Measurements from ENCODE around the gene DNAJC6. TPM values are rescaled to one million over a fixed set of nuclear protein-coding genes. Genes with fewer than 3 reads are reported as not detected.

DNAJC6 gene
- total and polyA plus RNA-seq, 12 donors: 0.88 to 10.5 (median 5.2) TPM

GRCh38 chr1:65409314-65409713 lies 100.0 kb downstream of the DNAJC6 start:
- WGBS, 2 donors: 53 to 62% methylated on average over 1 of the region's 1 CpG
- Histone ChIP-seq H3K9me3 (no peaks in the 10 kb centered on the region), H3K4me1 (no peaks in the 10 kb centered on the region), H3K27me3 (no peaks in the 10 kb centered on the region), H3K27ac (no peak overlapping the region), H3K36me3 (peaks cover 0 to 17% (median 0%) of the 10 kb centered on the region in 9 donors), H3K4me3 (no peak overlapping the region)
- intact Hi-C loops (cut with DNase I): no loop called here
- no peak for TF ChIP-seq CTCF (IDR thresholded peaks at IDR 0.05)
- ATAC-seq (no peak), DNase-seq (no peak)

- H3K27me3 ChIP-seq: no peaks in the 10 kb centered on the region
- peaks cover 0 to 17% (median 0%) of the 10 kb centered on the region in 9 donors for H3K36me3 ChIP-seq
- no peak for TF ChIP-seq CTCF (IDR thresholded peaks at IDR 0.05)
- H3K27ac ChIP-seq: no peak overlapping the region
- H3K9me3 ChIP-seq: no peaks in the 10 kb centered on the region
- DNase-seq (no peak), ATAC-seq (no peak)
- WGBS, 2 donors: 95% methylated on average over 4 of the region's 4 CpGs
- no peak overlapping the region for H3K4me3 ChIP-seq
- no peaks in the 10 kb centered on the region for H3K4me1 ChIP-seq
- intact Hi-C loops (cut with DNase I): loop anchor here in 2 of 10 donors (10.0 kb wide), 2 partner anchors 145 to 165 kb away; no protein-coding TSS in a partner anchor
Observed at GRCh38 chr1:65409816-65410326, 100.5 kb downstream of the DNAJC6 start.

GRCh38 chr1:65412256-65412983 lies 103.1 kb downstream of the DNAJC6 start:
- H3K4me3 ChIP-seq: no peak overlapping the region
- no peak for DNase-seq
- intact Hi-C loops (cut with DNase I): loop anchor here in 2 of 10 donors (10.0 kb wide), 2 partner anchors 148 to 168 kb away; no protein-coding TSS in a partner anchor
- no peak for ATAC-seq
- no peaks in the 10 kb centered on the region for H3K4me1 ChIP-seq
- 86 to 89% methylated on average over 4 of the region's 4 CpGs for WGBS, 2 donors
- H3K36me3 ChIP-seq: peaks cover 0 to 17% (median 0%) of the 10 kb centered on the region in 9 donors
- H3K27me3 ChIP-seq: no peaks in the 10 kb centered on the region
- no peak for TF ChIP-seq CTCF (IDR thresholded peaks at IDR 0.05)
- no peak overlapping the region for H3K27ac ChIP-seq
- no peaks in the 10 kb centered on the region for H3K9me3 ChIP-seq

- no peak for TF ChIP-seq CTCF (IDR thresholded peaks at IDR 0.05)
- peaks cover 0 to 17% (median 0%) of the 10 kb centered on the region in 9 donors for H3K36me3 ChIP-seq
- no peaks in the 10 kb centered on the region for H3K27me3 ChIP-seq
- WGBS, 2 donors: 87 to 94% methylated on average over 3 of the region's 3 CpGs
- H3K9me3 ChIP-seq: no peaks in the 10 kb centered on the region
- ATAC-seq (no peak), DNase-seq (no peak)
- H3K27ac ChIP-seq: no peak overlapping the region
- H3K4me3 ChIP-seq: no peak overlapping the region
- H3K4me1 ChIP-seq: no peaks in the 10 kb centered on the region
- intact Hi-C loops (cut with DNase I): loop anchor here in 2 of 10 donors (10.0 kb wide), 2 partner anchors 148 to 168 kb away; no protein-coding TSS in a partner anchor
Observed at GRCh38 chr1:65412984-65413375, 103.6 kb downstream of the DNAJC6 start.

Measured in heart right ventricle (tissue), 16 donors.